ENCODE data around the gene RASD1.

RASD1 gene

GRCh38 chr17:17494870-17495535 is 1.2 kb downstream of the RASD1 start:
- no peak for TF ChIP-seq CTCF (IDR thresholded peaks at IDR 0.05; ENCODE audit: borderline replicate concordance, insufficient read depth, low read depth, low read length)
- no peak overlapping the region for H3K4me3 ChIP-seq (ENCODE audit: low read depth, low read length)

- H3K4me3 ChIP-seq (ENCODE audit: low read depth, low read length): no peak overlapping the region
- no peak for TF ChIP-seq CTCF (IDR thresholded peaks at IDR 0.05; ENCODE audit: borderline replicate concordance, insufficient read depth, low read depth, low read length)
Observed at GRCh38 chr17:17494499-17494869, 1.7 kb downstream of the RASD1 start.

GRCh38 chr17:17493986-17494466 is 2.2 kb downstream of the RASD1 start:
- TF ChIP-seq CTCF (IDR thresholded peaks at IDR 0.05; ENCODE audit: borderline replicate concordance, insufficient read depth, low read depth, low read length): no peak
- no peak overlapping the region for H3K4me3 ChIP-seq (ENCODE audit: low read depth, low read length)

GRCh38 chr17:17493249-17493985 is 2.8 kb downstream of the RASD1 start:
- no peak overlapping the region for H3K4me3 ChIP-seq (ENCODE audit: low read depth, low read length)

GRCh38 chr17:17492571-17492970 is 3.6 kb downstream of the RASD1 start:
- H3K4me3 ChIP-seq (ENCODE audit: low read depth, low read length): no peak overlapping the region
- TF ChIP-seq CTCF (IDR thresholded peaks at IDR 0.05; ENCODE audit: borderline replicate concordance, insufficient read depth, low read depth, low read length): no peak

More at GRCh38 chr17:17493249-17493985, 2.8 kb downstream of the RASD1 start:
- TF ChIP-seq CTCF (IDR thresholded peaks at IDR 0.05; ENCODE audit: borderline replicate concordance, insufficient read depth, low read depth, low read length): no peak

- no peak overlapping the region for H3K4me3 ChIP-seq (ENCODE audit: low read depth, low read length)
- TF ChIP-seq CTCF (IDR thresholded peaks at IDR 0.05; ENCODE audit: borderline replicate concordance, insufficient read depth, low read depth, low read length): no peak
Observed at GRCh38 chr17:17492085-17492484, 4.1 kb downstream of the RASD1 start.

- H3K4me3 ChIP-seq (ENCODE audit: low read depth, low read length): no peak overlapping the region
- no peak for TF ChIP-seq CTCF (IDR thresholded peaks at IDR 0.05; ENCODE audit: borderline replicate concordance, insufficient read depth, low read depth, low read length)
Observed at GRCh38 chr17:17491546-17491988, 4.6 kb downstream of the RASD1 start.
